ENCODE measurements around the gene PLCB1.

DNA sequence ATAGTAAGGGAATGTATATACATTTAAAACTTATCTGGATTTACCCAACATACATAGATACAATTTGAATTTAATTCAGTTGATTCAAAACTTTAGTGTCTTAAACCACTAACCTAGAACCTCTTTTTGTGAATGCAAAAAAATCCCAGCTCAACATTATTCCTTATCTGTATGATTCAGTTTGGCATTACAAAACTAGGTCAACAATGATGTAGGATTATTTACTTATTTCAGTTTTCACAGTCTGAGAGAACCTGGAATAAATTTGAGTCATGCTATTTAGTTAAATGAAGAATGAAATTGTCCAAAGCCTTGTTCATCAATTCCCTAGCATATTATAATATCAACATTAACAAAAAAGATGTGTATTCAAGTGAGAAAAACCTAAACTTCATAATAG lies 7.4 kb upstream of the PLCB1 start:
- TF ChIP-seq POLR2AphosphoS5 (IDR thresholded peaks at IDR 0.05; ENCODE audit: borderline replicate concordance, low read depth, low read length) (no peak), EZH2 (IDR thresholded peaks at IDR 0.05) (no peak)

All from SK-N-MC (cell line).